NT2/D1 (cell line): ENCODE measurements around the gene CEMIP.

Experiments used
- YY1 ChIP-seq: IDR thresholded peaks from 2 replicates; pipeline ENCODE4 v1.6.1; 2011; ENCODE audit not compliant: insufficient read length, insufficient read depth
- ZNF274 ChIP-seq: IDR thresholded peaks from 2 replicates; pipeline ENCODE4 v1.6.1; 2011; ENCODE audit warnings: mild to moderate bottlenecking, low read depth, low read length

DNA sequence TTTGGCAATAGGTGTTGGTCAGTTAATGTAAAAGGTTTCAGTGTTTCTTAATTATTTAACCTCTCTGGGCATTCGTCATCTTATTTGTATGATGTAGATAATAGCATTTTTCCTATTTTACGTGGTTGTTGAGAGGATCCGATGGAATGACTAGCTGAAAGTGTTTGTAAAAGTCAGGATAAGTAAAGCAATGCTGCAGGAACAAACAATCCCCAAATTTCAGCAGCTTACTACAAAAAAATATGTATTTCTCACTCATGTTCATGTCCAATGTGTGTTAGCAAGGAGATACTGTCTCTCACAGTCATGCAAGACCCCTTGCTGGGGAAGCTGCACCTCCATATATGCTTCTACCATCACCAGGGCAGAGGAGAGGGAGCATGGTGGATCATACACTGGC is 38.7 kb downstream of the CEMIP start:
- TF ChIP-seq ZNF274 (no peak), YY1 (no peak)
